ENCODE data around the gene MED13L.

The MED13L gene

DNA sequence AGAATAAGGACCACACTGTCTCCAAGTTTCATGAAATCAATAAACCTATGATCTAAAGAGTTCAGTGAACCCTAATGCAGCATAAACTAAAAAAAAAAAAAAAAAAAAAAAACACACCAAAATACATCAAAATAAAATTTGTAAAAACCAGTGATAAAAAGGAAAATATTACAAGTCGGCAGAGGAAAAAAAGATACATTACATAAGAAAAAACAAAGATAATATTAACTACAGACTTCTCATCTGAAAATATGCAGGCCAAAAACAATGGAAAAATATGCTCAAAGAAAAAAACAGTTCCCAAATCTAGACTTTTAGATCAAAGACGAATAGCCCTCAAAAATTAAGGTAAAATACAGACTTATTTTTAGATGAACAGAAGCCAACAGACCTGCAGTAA, 27.6 kb downstream of the MED13L start:
- H3K4me2 ChIP-seq (ENCODE audit: low read depth, low read length, poor library complexity, severe bottlenecking): no peak overlapping the region
- TF ChIP-seq, protein P1, sequence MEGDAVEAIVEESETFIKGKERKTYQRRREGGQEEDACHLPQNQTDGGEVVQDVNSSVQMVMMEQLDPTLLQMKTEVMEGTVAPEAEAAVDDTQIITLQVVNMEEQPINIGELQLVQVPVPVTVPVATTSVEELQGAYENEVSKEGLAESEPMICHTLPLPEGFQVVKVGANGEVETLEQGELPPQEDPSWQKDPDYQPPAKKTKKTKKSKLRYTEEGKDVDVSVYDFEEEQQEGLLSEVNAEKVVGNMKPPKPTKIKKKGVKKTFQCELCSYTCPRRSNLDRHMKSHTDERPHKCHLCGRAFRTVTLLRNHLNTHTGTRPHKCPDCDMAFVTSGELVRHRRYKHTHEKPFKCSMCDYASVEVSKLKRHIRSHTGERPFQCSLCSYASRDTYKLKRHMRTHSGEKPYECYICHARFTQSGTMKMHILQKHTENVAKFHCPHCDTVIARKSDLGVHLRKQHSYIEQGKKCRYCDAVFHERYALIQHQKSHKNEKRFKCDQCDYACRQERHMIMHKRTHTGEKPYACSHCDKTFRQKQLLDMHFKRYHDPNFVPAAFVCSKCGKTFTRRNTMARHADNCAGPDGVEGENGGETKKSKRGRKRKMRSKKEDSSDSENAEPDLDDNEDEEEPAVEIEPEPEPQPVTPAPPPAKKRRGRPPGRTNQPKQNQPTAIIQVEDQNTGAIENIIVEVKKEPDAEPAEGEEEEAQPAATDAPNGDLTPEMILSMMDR (IDR thresholded peaks at IDR 0.05; ENCODE audit: insufficient read depth, low read length, poor library complexity, severe bottlenecking): no peak
- H3F3A ChIP-seq (ENCODE audit: insufficient read depth): no peaks in the 10 kb centered on the region
- no peak overlapping the region for H3K4me3 ChIP-seq (ENCODE audit: insufficient read depth, low read length, poor library complexity, severe bottlenecking)
- 0 out of 2 replicates have a peak, but pooled peaks cover 10% of the 10 kb centered on the region for H3K9me3 ChIP-seq (ENCODE audit: insufficient read depth, low read length)
- H2AFZ ChIP-seq (ENCODE audit: low read depth, low read length, severe bottlenecking): no peak overlapping the region
- H4K20me1 ChIP-seq (ENCODE audit: low read depth, low read length): peaks cover 30% of the 10 kb centered on the region
- no peaks in the 10 kb centered on the region for H3K9me2 ChIP-seq (replicated peaks; ENCODE audit: insufficient read depth, low read length)
- peaks cover 56% of the 10 kb centered on the region for H3K79me2 ChIP-seq (ENCODE audit: insufficient read depth, low read length)
- H3K9ac ChIP-seq (ENCODE audit: low read length): no peak overlapping the region
- H3K27ac ChIP-seq (ENCODE audit: low read depth, low read length): no peak overlapping the region
- no peaks in the 10 kb centered on the region for H3K36me3 ChIP-seq (ENCODE audit: low read length)
- no peaks in the 10 kb centered on the region for H3K27me3 ChIP-seq (ENCODE audit: low read length)

DNA sequence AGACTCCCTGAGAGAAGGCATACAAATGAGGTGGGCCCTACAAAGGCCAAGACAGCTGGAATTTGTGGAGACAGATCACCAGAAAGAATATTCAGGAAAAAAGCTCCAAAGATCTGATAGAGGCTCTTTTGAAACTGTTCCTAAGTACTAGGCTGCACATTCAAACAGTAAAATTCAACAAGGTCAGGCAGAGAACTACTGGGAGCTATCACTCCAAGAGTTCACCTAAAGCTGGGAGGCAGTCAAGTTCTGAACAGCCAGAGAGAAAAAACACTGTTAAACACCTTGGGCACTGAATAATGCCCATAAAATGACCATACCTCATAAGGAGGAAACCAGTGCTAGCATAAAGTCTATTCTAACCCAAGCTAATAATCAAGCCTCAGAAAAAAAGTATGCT, 28.6 kb downstream of the MED13L start:
- 0 out of 2 replicates have a peak, but pooled peaks cover 10% of the 10 kb centered on the region for H3K9me3 ChIP-seq (ENCODE audit: insufficient read depth, low read length)
- H3K27ac ChIP-seq (ENCODE audit: low read depth, low read length): no peak overlapping the region
- H3K4me2 ChIP-seq (ENCODE audit: low read depth, low read length, poor library complexity, severe bottlenecking): peak overlapping the region; percentile 1
- H3K9ac ChIP-seq (ENCODE audit: low read length): no peak overlapping the region
- peaks cover 64% of the 10 kb centered on the region for H3K79me2 ChIP-seq (ENCODE audit: insufficient read depth, low read length)
- H2AFZ ChIP-seq (ENCODE audit: low read depth, low read length, severe bottlenecking): no peak overlapping the region
- no peaks in the 10 kb centered on the region for H3K27me3 ChIP-seq (ENCODE audit: low read length)
- no peaks in the 10 kb centered on the region for H3K9me2 ChIP-seq (replicated peaks; ENCODE audit: insufficient read depth, low read length)
- no peaks in the 10 kb centered on the region for H3F3A ChIP-seq (ENCODE audit: insufficient read depth)
- H4K20me1 ChIP-seq (ENCODE audit: low read depth, low read length): peaks cover 36% of the 10 kb centered on the region
- TF ChIP-seq, protein P1 (IDR thresholded peaks at IDR 0.05; ENCODE audit: insufficient read depth, low read length, poor library complexity, severe bottlenecking): no peak
- no peak for TF ChIP-seq EZH2phosphoT487 (conservative IDR thresholded peaks at IDR 0.05; ENCODE audit: low read length)
- no peak overlapping the region for H3K4me3 ChIP-seq (ENCODE audit: insufficient read depth, low read length, poor library complexity, severe bottlenecking)
- no peaks in the 10 kb centered on the region for H3K36me3 ChIP-seq (ENCODE audit: low read length)

DNA sequence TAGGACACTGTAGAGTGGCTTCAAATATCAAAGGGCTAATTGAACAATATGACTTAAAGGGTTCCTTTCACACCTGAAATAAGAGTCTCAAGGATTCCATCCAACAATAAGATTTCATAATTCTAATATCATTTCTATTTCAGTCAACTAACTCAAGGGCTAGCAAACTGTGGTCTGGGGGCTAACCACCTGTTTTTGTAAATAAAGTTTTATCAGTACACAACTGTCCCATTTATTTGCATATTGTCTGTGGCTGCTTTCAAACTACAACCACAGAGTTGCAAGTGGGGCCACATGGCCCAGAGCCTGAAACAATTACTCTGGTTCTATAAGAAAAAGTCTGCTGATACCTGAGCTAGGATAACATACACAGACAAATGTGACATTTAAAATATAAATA, 29.1 kb downstream of the MED13L start:
- Histone ChIP-seq H3K9ac (ENCODE audit: low read length) (no peak overlapping the region), H3F3A (ENCODE audit: insufficient read depth) (no peaks in the 10 kb centered on the region), H3K79me2 (ENCODE audit: insufficient read depth, low read length) (peaks cover 59% of the 10 kb centered on the region), H2AFZ (ENCODE audit: low read depth, low read length, severe bottlenecking) (no peak overlapping the region), H3K9me2 (replicated peaks; ENCODE audit: insufficient read depth, low read length) (no peaks in the 10 kb centered on the region), H3K27ac (ENCODE audit: low read depth, low read length) (no peak overlapping the region), H3K36me3 (ENCODE audit: low read length) (no peaks in the 10 kb centered on the region), H3K9me3 (ENCODE audit: insufficient read depth, low read length) (0 out of 2 replicates have a peak, but pooled peaks cover 10% of the 10 kb centered on the region), H3K4me2 (ENCODE audit: low read depth, low read length, poor library complexity, severe bottlenecking) (peak overlapping the region; percentile 1), H4K20me1 (ENCODE audit: low read depth, low read length) (peaks cover 39% of the 10 kb centered on the region), H3K4me3 (ENCODE audit: insufficient read depth, low read length, poor library complexity, severe bottlenecking) (no peak overlapping the region), H3K27me3 (ENCODE audit: low read length) (no peaks in the 10 kb centered on the region)
- TF ChIP-seq, protein P1 (IDR thresholded peaks at IDR 0.05; ENCODE audit: insufficient read depth, low read length, poor library complexity, severe bottlenecking): no peak
- no peak for TF ChIP-seq EZH2phosphoT487 (conservative IDR thresholded peaks at IDR 0.05; ENCODE audit: low read length)

Measured in SU-DHL-6 (cell line).